ENCODE data around the gene SMPD3. TPM values are rescaled to one million over a fixed set of nuclear protein-coding genes. Genes with fewer than 3 reads are reported as not detected.

Gene SMPD3
- total RNA-seq, 1 experiment from 2014 or later: 1.4 TPM

- no peaks in the 10 kb centered on the region for H3K9me3 Mint-ChIP-seq
- no peak overlapping the region for H3K27ac Mint-ChIP-seq
- H3K27me3 Mint-ChIP-seq (ENCODE audit: low read depth): peaks cover 2% of the 10 kb centered on the region; the same call in 1 of the 2 replicates
- ATAC-seq (no peak), DNase-seq (ENCODE audit: low spot score) (no peak)
- ChIA-PET POLR2A (no interaction called here), CTCF (interaction anchor here (0.9 to 2.4 kb wide), 11 partner anchors 8 to 221 kb away, joined by 3 to 21 read pairs (median 4); no protein-coding TSS in a partner anchor)
- H3K4me1 Mint-ChIP-seq: peaks cover 22% of the 10 kb centered on the region
- H3K36me3 Mint-ChIP-seq: no peaks in the 10 kb centered on the region
- no peak overlapping the region for H3K4me3 Mint-ChIP-seq
- TF ChIP-seq, protein P1, sequence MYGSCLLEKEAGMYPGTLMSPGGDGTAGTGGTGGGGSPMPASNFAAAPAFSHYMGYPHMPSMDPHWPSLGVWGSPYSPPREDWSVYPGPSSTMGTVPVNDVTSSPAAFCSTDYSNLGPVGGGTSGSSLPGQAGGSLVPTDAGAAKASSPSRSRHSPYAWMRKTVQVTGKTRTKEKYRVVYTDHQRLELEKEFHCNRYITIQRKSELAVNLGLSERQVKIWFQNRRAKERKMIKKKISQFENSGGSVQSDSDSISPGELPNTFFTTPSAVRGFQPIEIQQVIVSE (CRISPR knock-in tag; IDR thresholded peaks at IDR 0.05; ENCODE audit: borderline replicate concordance): no peak
- TF ChIP-seq ATF1 (CRISPR knock-in tag; IDR thresholded peaks at IDR 0.05) (no peak), ESRRA (CRISPR knock-in tag; IDR thresholded peaks at IDR 0.05; ENCODE audit: borderline replicate concordance) (no peak), EMX1 (CRISPR knock-in tag; IDR thresholded peaks at IDR 0.05) (no peak), CTCF (IDR thresholded peaks at IDR 0.05) (no peak), MXD4 (CRISPR knock-in tag; IDR thresholded peaks at IDR 0.05; ENCODE audit: borderline replicate concordance) (no peak), HMGA2 (CRISPR knock-in tag; IDR thresholded peaks at IDR 0.05) (no peak), GTF2I (CRISPR knock-in tag; conservative IDR thresholded peaks at IDR 0.05) (no peak), IRF2 (CRISPR knock-in tag; IDR thresholded peaks at IDR 0.05; ENCODE audit: borderline replicate concordance, low read depth) (no peak), TEAD4 (CRISPR knock-in tag; IDR thresholded peaks at IDR 0.05) (no peak)
- TF ChIP-seq, protein P2, sequence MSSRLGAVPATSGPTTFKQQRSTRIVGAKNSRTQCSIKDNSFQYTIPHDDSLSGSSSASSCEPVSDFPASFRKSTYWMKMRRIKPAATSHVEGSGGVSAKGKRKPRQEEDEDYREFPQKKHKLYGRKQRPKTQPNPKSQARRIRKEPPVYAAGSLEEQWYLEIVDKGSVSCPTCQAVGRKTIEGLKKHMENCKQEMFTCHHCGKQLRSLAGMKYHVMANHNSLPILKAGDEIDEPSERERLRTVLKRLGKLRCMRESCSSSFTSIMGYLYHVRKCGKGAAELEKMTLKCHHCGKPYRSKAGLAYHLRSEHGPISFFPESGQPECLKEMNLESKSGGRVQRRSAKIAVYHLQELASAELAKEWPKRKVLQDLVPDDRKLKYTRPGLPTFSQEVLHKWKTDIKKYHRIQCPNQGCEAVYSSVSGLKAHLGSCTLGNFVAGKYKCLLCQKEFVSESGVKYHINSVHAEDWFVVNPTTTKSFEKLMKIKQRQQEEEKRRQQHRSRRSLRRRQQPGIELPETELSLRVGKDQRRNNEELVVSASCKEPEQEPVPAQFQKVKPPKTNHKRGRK (CRISPR knock-in tag; IDR thresholded peaks at IDR 0.05; ENCODE audit: borderline replicate concordance): no peak
Observed at GRCh38 chr16:68369168-68369567, 79.1 kb downstream of the SMPD3 start.

- no peak overlapping the region; the same call in 1 of the 2 replicates for H3K27ac Mint-ChIP-seq
- peaks cover 26% of the 10 kb centered on the region for H3K4me1 Mint-ChIP-seq
- ATAC-seq (no peak), DNase-seq (ENCODE audit: low spot score) (no peak)
- no peak overlapping the region for H3K4me3 Mint-ChIP-seq
- POLR2A ChIA-PET: no interaction called here
- no peaks in the 10 kb centered on the region for H3K36me3 Mint-ChIP-seq
- peaks cover 2% of the 10 kb centered on the region; the same call in 1 of the 2 replicates for H3K27me3 Mint-ChIP-seq (ENCODE audit: low read depth)
- H3K9me3 Mint-ChIP-seq: no peaks in the 10 kb centered on the region
- CTCF ChIA-PET: interaction anchor here (0.9 to 2.8 kb wide), 14 partner anchors 8 to 222 kb away, joined by 3 to 21 read pairs (median 4); no protein-coding TSS in a partner anchor
- no peak for TF ChIP-seq PRRX2 (CRISPR knock-in tag; IDR thresholded peaks at IDR 0.05)
- TF ChIP-seq, protein P3, sequence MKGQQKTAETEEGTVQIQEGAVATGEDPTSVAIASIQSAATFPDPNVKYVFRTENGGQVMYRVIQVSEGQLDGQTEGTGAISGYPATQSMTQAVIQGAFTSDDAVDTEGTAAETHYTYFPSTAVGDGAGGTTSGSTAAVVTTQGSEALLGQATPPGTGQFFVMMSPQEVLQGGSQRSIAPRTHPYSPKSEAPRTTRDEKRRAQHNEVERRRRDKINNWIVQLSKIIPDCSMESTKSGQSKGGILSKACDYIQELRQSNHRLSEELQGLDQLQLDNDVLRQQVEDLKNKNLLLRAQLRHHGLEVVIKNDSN (CRISPR knock-in tag; IDR thresholded peaks at IDR 0.05): no peak
- TF ChIP-seq ZNF317 (CRISPR knock-in tag; IDR thresholded peaks at IDR 0.05; ENCODE audit: borderline replicate concordance, low read depth): no peak
- no peak for TF ChIP-seq ZNF281 (CRISPR knock-in tag; IDR thresholded peaks at IDR 0.05)
- no peak for TF ChIP-seq EMX1 (CRISPR knock-in tag; IDR thresholded peaks at IDR 0.05)
- no peak for TF ChIP-seq ZBTB43 (CRISPR knock-in tag; IDR thresholded peaks at IDR 0.05)
- no peak for TF ChIP-seq TEAD4 (CRISPR knock-in tag; IDR thresholded peaks at IDR 0.05)
- TF ChIP-seq ESRRA (CRISPR knock-in tag; IDR thresholded peaks at IDR 0.05; ENCODE audit: borderline replicate concordance): no peak
- TF ChIP-seq MYBL2 (CRISPR knock-in tag; IDR thresholded peaks at IDR 0.05): no peak
- TF ChIP-seq ATF3 (CRISPR knock-in tag; conservative IDR thresholded peaks at IDR 0.05): no peak
- TF ChIP-seq NR2C2 (CRISPR knock-in tag; IDR thresholded peaks at IDR 0.05): no peak
- no peak for TF ChIP-seq AFF4 (CRISPR knock-in tag; IDR thresholded peaks at IDR 0.05; ENCODE audit: borderline replicate concordance)
- no peak for TF ChIP-seq ZNF416 (CRISPR knock-in tag; IDR thresholded peaks at IDR 0.05)
Observed at GRCh38 chr16:68368301-68368888, 79.9 kb downstream of the SMPD3 start.

All from WTC11 (cell line).